GM12873 (cell line): ENCODE measurements around the gene ZFPM1.

ENCODE experiments used
- TF ChIP-seq, protein P1 (sequence below): IDR thresholded peaks from 2 replicates; pipeline ENCODE4 v1.5.1; 2012; ENCODE audit warnings: low read depth, mild to moderate bottlenecking, moderate library complexity, low read length, control low read depth; ENCODE audit not compliant: insufficient read depth; ENCODE audit errors: missing control alignments

ZFPM1 gene

GRCh38 chr16:88420496-88420895 lies 32.6 kb upstream of the ZFPM1 start:
- TF ChIP-seq, protein P1, sequence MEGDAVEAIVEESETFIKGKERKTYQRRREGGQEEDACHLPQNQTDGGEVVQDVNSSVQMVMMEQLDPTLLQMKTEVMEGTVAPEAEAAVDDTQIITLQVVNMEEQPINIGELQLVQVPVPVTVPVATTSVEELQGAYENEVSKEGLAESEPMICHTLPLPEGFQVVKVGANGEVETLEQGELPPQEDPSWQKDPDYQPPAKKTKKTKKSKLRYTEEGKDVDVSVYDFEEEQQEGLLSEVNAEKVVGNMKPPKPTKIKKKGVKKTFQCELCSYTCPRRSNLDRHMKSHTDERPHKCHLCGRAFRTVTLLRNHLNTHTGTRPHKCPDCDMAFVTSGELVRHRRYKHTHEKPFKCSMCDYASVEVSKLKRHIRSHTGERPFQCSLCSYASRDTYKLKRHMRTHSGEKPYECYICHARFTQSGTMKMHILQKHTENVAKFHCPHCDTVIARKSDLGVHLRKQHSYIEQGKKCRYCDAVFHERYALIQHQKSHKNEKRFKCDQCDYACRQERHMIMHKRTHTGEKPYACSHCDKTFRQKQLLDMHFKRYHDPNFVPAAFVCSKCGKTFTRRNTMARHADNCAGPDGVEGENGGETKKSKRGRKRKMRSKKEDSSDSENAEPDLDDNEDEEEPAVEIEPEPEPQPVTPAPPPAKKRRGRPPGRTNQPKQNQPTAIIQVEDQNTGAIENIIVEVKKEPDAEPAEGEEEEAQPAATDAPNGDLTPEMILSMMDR, result no peak

GRCh38 chr16:88421301-88421700 lies 31.8 kb upstream of the ZFPM1 start:
- TF ChIP-seq, protein P1, result no peak

DNA sequence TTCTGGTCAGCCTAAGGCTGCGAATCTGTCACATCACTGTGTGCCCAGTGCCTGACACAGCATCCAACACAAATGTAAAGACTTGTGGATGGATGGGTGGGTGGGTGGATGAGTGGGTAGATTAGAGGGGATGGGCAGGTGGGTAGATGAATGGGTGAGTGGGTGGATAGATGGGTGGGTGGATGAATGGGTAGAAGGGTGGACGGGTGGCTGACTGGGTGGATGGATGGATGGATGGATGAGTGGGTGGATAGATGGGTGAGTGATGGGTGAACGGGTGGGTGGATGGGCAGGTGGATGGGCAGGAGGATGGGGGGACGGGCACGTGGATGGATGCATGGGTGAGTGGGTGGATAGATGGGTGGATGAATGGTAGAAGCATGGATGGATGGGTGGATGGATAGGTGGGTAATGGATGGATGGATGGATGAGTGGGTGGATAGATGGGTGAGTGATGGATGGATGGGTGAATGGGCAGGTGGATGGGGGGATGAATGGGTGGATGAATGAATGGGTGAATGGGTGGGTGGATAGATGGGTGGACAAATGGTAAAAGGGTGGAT lies 31.1 kb upstream of the ZFPM1 start:
- TF ChIP-seq, protein P1, result no peak

- TF ChIP-seq, protein P1, result no peak
Observed at GRCh38 chr16:88422733-88423447, 30.2 kb upstream of the ZFPM1 start.

GRCh38 chr16:88423448-88423850 lies 29.6 kb upstream of the ZFPM1 start:
- TF ChIP-seq, protein P1, result no peak

DNA sequence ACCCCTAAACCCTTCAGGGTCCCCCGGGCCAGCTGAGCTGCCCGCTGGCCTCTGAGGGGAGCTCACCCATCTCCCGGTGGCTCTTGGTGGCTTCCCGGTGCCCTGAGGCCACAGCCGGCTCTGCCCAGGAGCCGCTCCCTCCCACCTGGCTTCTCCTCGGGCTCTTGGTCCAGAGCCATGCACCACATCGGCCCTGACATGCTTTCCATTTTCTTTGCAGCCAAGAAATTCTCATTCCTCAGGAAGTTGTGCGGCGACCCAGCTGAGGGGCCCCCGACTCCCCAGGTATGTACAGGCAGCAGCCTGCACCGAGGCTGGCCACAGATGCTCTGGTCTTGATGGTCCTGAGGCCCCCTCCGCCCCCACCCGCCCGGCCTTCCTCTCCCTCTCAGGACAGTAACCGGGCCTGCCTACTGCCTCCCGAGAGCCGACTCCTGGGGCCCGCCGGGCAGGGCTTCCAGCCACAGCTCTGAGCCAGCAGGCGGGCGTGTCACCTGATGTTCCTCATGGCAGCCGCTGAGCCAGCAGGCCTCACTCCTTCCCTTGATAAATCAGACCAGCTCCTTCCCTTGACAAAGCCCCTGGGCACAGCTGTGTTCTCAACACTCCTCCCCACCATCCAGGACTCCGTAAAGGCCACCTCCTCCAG lies 28.4 kb upstream of the ZFPM1 start:
- TF ChIP-seq, protein P1, result no peak

DNA sequence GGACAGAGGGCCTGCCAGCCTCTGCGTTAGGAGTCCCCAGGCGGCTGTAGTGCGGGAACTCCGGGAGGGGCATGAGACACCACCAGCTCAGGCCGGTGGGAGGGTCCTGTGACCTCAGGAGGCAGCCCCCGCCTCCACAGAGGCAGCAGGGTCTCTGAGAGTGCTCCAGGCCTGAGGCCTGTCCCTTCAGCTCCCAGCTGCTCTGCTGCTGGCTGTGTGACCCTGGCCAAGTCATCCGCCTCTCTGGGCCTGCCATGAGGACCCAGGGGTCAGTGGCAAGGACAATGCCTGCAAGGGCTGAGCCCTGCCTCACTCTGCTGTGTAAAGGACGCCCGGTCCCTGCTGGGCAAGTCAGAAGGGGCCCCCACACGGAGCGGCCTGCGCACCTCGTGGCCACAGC lies 27.1 kb upstream of the ZFPM1 start:
- TF ChIP-seq, protein P1, result no peak
